ENCODE data around the gene BMF. TPM values are rescaled to one million over a fixed set of nuclear protein-coding genes. Genes with fewer than 3 reads are reported as not detected.
A peak's percentile ranks its signal among the peaks of the same experiment; 100 is the strongest.

Gene BMF
- total and polyA plus RNA-seq, 8 donors: 2.2 to 11.7 (median 5.8) TPM

DNA sequence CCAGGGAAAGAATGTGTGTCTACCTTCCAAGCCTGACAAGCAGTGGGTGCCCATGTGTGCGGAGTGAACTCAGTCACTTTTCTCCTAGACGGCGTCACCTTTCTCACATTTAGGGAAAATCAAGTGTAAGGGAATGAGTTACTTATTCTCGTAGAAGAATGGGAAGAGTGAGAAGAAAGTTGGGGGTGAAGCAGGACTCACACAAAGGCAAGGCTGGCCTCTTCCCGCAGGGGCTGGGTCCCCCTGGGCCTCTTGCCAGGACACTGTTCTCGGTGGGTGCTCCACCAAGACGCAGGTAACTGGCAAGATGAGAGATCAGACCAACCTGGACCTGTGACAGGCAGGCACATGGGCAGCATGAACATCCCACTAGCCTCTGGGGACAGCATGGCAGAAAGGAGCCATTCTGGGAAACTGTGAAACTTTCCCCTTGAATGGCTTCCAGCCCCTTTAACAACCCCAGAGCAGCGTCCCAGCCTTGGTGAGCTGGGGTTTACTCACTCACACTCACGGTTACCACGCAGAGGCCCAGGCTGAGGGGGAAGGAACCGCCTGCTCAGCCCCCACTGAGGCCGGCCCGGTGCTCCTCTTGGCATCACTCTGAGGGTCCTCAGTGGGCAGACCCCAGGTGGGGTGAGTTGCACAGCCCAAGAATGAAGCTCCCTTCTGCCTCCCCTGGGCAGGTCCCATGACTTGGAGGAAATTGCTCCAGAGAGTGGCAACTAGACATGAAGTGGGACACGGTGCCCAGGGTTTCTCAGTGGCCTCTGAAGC, 54.7 kb downstream of the BMF start:
- no peaks in the 10 kb centered on the region for H3K9me3 ChIP-seq
- no peaks in the 10 kb centered on the region for H3K27me3 ChIP-seq
- H3K4me1 ChIP-seq: peaks cover 21 to 40% (median 33%) of the 10 kb centered on the region in 4 donors
- peak overlapping the region in 3 of 5 donors; percentile 72 to 76 (median 73) for H3K27ac ChIP-seq
- H3K4me3 ChIP-seq: no peak overlapping the region
- H3K36me3 ChIP-seq: no peaks in the 10 kb centered on the region
- WGBS, 5 donors: 72 to 87% (median 81%) methylated on average over 14 of the region's 14 CpGs
- DNase-seq: no peak
- intact Hi-C loops (cut with DNase I; ENCODE audit: low total_unique reads): no loop called here
- TF ChIP-seq POLR2A (IDR thresholded peaks at IDR 0.05) (no peak), POLR2AphosphoS5 (IDR thresholded peaks at IDR 0.05) (no peak), EP300 (IDR thresholded peaks at IDR 0.05) (no peak)
- TF ChIP-seq, protein P1, sequence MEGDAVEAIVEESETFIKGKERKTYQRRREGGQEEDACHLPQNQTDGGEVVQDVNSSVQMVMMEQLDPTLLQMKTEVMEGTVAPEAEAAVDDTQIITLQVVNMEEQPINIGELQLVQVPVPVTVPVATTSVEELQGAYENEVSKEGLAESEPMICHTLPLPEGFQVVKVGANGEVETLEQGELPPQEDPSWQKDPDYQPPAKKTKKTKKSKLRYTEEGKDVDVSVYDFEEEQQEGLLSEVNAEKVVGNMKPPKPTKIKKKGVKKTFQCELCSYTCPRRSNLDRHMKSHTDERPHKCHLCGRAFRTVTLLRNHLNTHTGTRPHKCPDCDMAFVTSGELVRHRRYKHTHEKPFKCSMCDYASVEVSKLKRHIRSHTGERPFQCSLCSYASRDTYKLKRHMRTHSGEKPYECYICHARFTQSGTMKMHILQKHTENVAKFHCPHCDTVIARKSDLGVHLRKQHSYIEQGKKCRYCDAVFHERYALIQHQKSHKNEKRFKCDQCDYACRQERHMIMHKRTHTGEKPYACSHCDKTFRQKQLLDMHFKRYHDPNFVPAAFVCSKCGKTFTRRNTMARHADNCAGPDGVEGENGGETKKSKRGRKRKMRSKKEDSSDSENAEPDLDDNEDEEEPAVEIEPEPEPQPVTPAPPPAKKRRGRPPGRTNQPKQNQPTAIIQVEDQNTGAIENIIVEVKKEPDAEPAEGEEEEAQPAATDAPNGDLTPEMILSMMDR (IDR thresholded peaks at IDR 0.05): no peak

DNA sequence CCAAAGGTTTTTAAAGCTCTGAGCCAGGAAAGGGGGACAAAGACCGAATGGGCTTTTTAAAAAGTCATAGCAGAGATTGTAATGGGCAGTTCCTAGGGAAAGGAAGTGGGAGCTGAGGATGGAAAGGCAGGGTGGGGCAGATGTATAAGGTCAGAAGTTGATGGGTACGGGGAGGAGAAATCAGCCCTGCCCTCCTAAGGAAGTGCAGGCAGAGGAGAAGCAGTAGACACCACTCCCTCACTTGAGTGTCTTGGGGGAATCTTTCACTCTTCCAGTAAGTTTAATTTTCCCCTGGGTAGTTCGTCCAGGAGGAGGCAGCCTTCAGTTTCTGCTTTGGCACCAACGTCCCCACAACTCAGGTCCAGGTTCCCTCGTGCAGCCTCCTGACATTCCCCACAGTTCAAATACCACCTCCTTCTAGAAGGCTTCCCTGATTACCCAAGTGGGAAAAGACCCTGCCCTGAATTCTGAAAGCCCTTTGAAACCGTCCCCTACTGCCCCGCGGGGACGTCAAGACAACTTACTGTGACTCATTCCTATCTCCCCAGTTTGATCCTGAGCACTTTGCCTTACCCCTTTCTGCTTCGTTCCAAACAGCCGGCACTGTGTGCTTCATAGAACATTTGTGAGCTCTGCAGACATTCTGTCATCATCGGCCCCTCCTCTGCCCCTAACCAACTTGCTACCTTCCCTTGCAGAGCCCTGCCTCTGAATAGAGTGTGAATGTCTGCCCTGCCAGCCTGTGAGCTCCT, 55.4 kb downstream of the BMF start:
- Histone ChIP-seq H3K4me3 (no peak overlapping the region), H3K27me3 (no peaks in the 10 kb centered on the region), H3K9me3 (no peaks in the 10 kb centered on the region), H3K4me1 (peaks cover 22 to 48% (median 35%) of the 10 kb centered on the region in 4 donors), H3K36me3 (no peaks in the 10 kb centered on the region), H3K27ac (no peak overlapping the region)
- TF ChIP-seq POLR2AphosphoS5 (IDR thresholded peaks at IDR 0.05): no peak
- no peak for TF ChIP-seq EP300 (IDR thresholded peaks at IDR 0.05)
- TF ChIP-seq, protein P1 (IDR thresholded peaks at IDR 0.05): no peak
- TF ChIP-seq POLR2A (IDR thresholded peaks at IDR 0.05): no peak
- intact Hi-C loops (cut with DNase I; ENCODE audit: low total_unique reads): no loop called here
- DNase-seq: no peak
- 74 to 78% (median 77%) methylated on average over 12 of the region's 12 CpGs for WGBS, 5 donors

DNA sequence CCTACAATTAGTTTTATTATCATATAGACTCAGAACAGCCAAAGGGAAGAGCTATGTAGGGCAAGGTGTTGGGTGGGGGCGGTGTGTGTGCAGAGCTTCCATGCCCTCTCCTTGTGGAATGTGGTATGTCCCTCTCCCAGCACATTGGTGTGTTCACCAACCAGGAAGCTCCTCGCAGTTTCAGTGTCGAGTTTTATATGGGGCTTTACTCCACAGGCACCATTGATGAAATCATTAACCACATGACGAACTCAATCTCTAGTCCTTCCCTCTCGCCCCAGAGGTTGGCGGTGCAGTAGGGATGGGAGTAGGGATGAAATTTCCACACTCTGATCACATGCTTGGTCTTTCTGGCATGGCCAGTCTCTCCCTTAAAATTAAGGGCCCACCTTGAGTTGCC, 56.1 kb downstream of the BMF start:
- Histone ChIP-seq H3K4me1 (peaks cover 26 to 54% (median 40%) of the 10 kb centered on the region in 4 donors), H3K27me3 (no peaks in the 10 kb centered on the region), H3K9me3 (no peaks in the 10 kb centered on the region), H3K27ac (no peak overlapping the region), H3K4me3 (no peak overlapping the region), H3K36me3 (no peaks in the 10 kb centered on the region)
- intact Hi-C loops (cut with DNase I; ENCODE audit: low total_unique reads): no loop called here
- 66 to 79% (median 72%) methylated on average over 6 of the region's 6 CpGs for WGBS, 5 donors
- TF ChIP-seq POLR2A (IDR thresholded peaks at IDR 0.05) (no peak), EP300 (IDR thresholded peaks at IDR 0.05) (no peak), POLR2AphosphoS5 (IDR thresholded peaks at IDR 0.05) (no peak)
- TF ChIP-seq, protein P1 (IDR thresholded peaks at IDR 0.05): no peak
- no peak for DNase-seq

DNA sequence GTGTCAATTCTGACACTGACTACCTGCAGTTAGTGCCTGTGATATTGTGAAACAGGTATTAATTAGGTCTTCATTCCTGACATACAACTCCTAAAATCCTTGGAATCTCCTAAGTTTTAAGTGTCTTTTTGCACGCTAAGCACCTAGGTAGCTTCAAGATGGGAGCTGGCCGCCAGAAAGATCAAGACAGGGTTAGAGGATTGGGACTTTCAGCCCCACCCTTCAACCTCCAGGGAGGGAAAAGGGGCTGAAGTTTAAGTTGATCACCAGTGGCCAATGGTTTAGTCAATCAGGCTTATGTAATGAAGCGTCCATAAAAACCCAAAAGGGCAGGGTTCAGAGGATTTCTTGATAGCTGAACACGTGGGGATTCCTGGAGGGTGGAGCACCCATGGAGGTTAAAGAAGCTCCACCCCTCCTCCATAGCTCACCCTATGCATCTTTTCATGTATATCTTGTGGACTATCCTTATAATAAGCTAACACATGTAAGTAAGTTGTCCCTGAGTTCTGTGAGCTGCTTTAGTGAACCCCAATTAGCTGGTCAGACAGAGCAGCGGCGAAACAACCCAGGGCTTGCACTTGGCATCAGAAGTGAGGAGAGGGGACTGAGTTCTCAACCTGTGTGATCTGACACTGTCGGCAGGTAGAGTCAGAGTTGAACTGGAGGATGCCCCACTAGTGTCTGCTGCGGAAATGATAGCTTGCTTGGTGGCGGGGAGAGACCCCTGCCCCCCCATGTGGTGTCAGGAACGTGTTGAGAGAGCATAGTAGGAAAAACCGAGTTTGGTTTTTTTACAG, 56.9 kb downstream of the BMF start:
- Histone ChIP-seq H3K36me3 (no peaks in the 10 kb centered on the region), H3K27ac (no peak overlapping the region), H3K4me1 (peaks cover 34 to 57% (median 48%) of the 10 kb centered on the region in 4 donors), H3K9me3 (no peaks in the 10 kb centered on the region), H3K4me3 (no peak overlapping the region), H3K27me3 (no peaks in the 10 kb centered on the region)
- intact Hi-C loops (cut with DNase I; ENCODE audit: low total_unique reads): no loop called here
- 79 to 89% (median 80%) methylated on average over 11 of the region's 11 CpGs for WGBS, 5 donors
- no peak for TF ChIP-seq EP300 (IDR thresholded peaks at IDR 0.05)
- TF ChIP-seq, protein P1 (IDR thresholded peaks at IDR 0.05): no peak
- TF ChIP-seq POLR2A (IDR thresholded peaks at IDR 0.05): no peak
- TF ChIP-seq POLR2AphosphoS5 (IDR thresholded peaks at IDR 0.05): no peak
- no peak for DNase-seq
